ENCODE results near the gene CNTN4.

CNTN4 gene

GRCh38 chr3:2536575-2536974, 437.9 kb downstream of the CNTN4 start:
- H3K4me3 ChIP-seq (ENCODE audit: low read depth, low read length): no peak overlapping the region
- no peak for TF ChIP-seq CTCF (IDR thresholded peaks at IDR 0.05; ENCODE audit: low read depth, low read length, missing control alignments)
- no peak for DNase-seq (ENCODE audit: low read depth)

GRCh38 chr3:2540115-2540514, 441.4 kb downstream of the CNTN4 start:
- no peak for DNase-seq (ENCODE audit: low read depth)
- H3K4me3 ChIP-seq (ENCODE audit: low read depth, low read length): no peak overlapping the region
- no peak for TF ChIP-seq CTCF (IDR thresholded peaks at IDR 0.05; ENCODE audit: low read depth, low read length, missing control alignments)

- no peak overlapping the region for H3K4me3 ChIP-seq (ENCODE audit: low read depth, low read length)
- TF ChIP-seq CTCF (IDR thresholded peaks at IDR 0.05; ENCODE audit: low read depth, low read length, missing control alignments): no peak
- no peak for DNase-seq (ENCODE audit: low read depth)
Measured at GRCh38 chr3:2543247-2543646, 444.6 kb downstream of the CNTN4 start.

GRCh38 chr3:2544212-2544611, 445.5 kb downstream of the CNTN4 start:
- no peak overlapping the region for H3K4me3 ChIP-seq (ENCODE audit: low read depth, low read length)

GRCh38 chr3:2544718-2545117, 446.1 kb downstream of the CNTN4 start:
- no peak for TF ChIP-seq CTCF (IDR thresholded peaks at IDR 0.05; ENCODE audit: low read depth, low read length, missing control alignments)
- no peak for DNase-seq (ENCODE audit: low read depth)
- no peak overlapping the region for H3K4me3 ChIP-seq (ENCODE audit: low read depth, low read length)

More at GRCh38 chr3:2544212-2544611, 445.5 kb downstream of the CNTN4 start:
- DNase-seq (ENCODE audit: low read depth): no peak
- TF ChIP-seq CTCF (IDR thresholded peaks at IDR 0.05; ENCODE audit: low read depth, low read length, missing control alignments): no peak

GRCh38 chr3:2547049-2547448, 448.4 kb downstream of the CNTN4 start:
- TF ChIP-seq CTCF (IDR thresholded peaks at IDR 0.05; ENCODE audit: low read depth, low read length, missing control alignments): no peak
- H3K4me3 ChIP-seq (ENCODE audit: low read depth, low read length): no peak overlapping the region
- DNase-seq (ENCODE audit: low read depth): no peak

GRCh38 chr3:2554656-2555055, 456.0 kb downstream of the CNTN4 start:
- no peak for TF ChIP-seq CTCF (IDR thresholded peaks at IDR 0.05; ENCODE audit: low read depth, low read length, missing control alignments)
- no peak overlapping the region for H3K4me3 ChIP-seq (ENCODE audit: low read depth, low read length)
- DNase-seq (ENCODE audit: low read depth): no peak
